Measurements from ENCODE around the gene EPHA4.

EPHA4 gene

GRCh38 chr2:221460136-221460535, 112.0 kb downstream of the EPHA4 start:
- Histone ChIP-seq H2AFZ (ENCODE audit: low read length) (no peak overlapping the region), H3K4me2 (ENCODE audit: low read depth, low read length, poor library complexity, severe bottlenecking) (no peak overlapping the region), H3K4me3 (ENCODE audit: low read length, poor library complexity, severe bottlenecking) (no peak overlapping the region), H3K9me2 (replicated peaks; ENCODE audit: low read depth, low read length) (no peaks in the 10 kb centered on the region), H3K9ac (ENCODE audit: low read depth, low read length, poor library complexity, severe bottlenecking) (no peak overlapping the region), H3K79me2 (ENCODE audit: insufficient read depth, low read length) (no peaks in the 10 kb centered on the region), H3F3A (ENCODE audit: low read depth) (no peaks in the 10 kb centered on the region), H3K4me1 (ENCODE audit: insufficient read depth, low read length, poor library complexity, severe bottlenecking) (peaks cover 61% of the 10 kb centered on the region), H3K36me3 (ENCODE audit: insufficient read depth, low read length) (no peaks in the 10 kb centered on the region), H4K20me1 (ENCODE audit: insufficient read depth, low read length, poor library complexity, severe bottlenecking) (no peaks in the 10 kb centered on the region), H3K9me3 (ENCODE audit: insufficient read depth, low read depth, low read length) (no peaks in the 10 kb centered on the region), H3K27me3 (ENCODE audit: insufficient read depth, low read length, poor library complexity, severe bottlenecking) (no peaks in the 10 kb centered on the region)
- TF ChIP-seq CTCF (conservative IDR thresholded peaks at IDR 0.05; ENCODE audit: low read length) (no peak), EZH2phosphoT487 (IDR thresholded peaks at IDR 0.05; ENCODE audit: borderline replicate concordance) (no peak)

GRCh38 chr2:221458578-221458977, 113.5 kb downstream of the EPHA4 start:
- TF ChIP-seq CTCF (conservative IDR thresholded peaks at IDR 0.05; ENCODE audit: low read length) = no peak; the same call in 1 of the 2 replicates
- TF ChIP-seq EZH2phosphoT487 (IDR thresholded peaks at IDR 0.05; ENCODE audit: borderline replicate concordance) = no peak
- Histone ChIP-seq H3F3A (ENCODE audit: low read depth) (no peaks in the 10 kb centered on the region), H3K4me2 (ENCODE audit: low read depth, low read length, poor library complexity, severe bottlenecking) (no peak overlapping the region), H3K27me3 (ENCODE audit: insufficient read depth, low read length, poor library complexity, severe bottlenecking) (no peaks in the 10 kb centered on the region), H3K4me1 (ENCODE audit: insufficient read depth, low read length, poor library complexity, severe bottlenecking) (peaks cover 46% of the 10 kb centered on the region), H3K36me3 (ENCODE audit: insufficient read depth, low read length) (no peaks in the 10 kb centered on the region), H3K9me3 (ENCODE audit: insufficient read depth, low read depth, low read length) (no peaks in the 10 kb centered on the region), H3K9me2 (replicated peaks; ENCODE audit: low read depth, low read length) (no peaks in the 10 kb centered on the region), H3K4me3 (ENCODE audit: low read length, poor library complexity, severe bottlenecking) (no peak overlapping the region), H3K79me2 (ENCODE audit: insufficient read depth, low read length) (no peaks in the 10 kb centered on the region), H4K20me1 (ENCODE audit: insufficient read depth, low read length, poor library complexity, severe bottlenecking) (no peaks in the 10 kb centered on the region), H3K9ac (ENCODE audit: low read depth, low read length, poor library complexity, severe bottlenecking) (no peak overlapping the region), H2AFZ (ENCODE audit: low read length) (no peak overlapping the region)

GRCh38 chr2:221455214-221455613, 116.9 kb downstream of the EPHA4 start:
- H3K9ac ChIP-seq (ENCODE audit: low read depth, low read length, poor library complexity, severe bottlenecking) = no peak overlapping the region

More at GRCh38 chr2:221455214-221455613, 116.9 kb downstream of the EPHA4 start:
- Histone ChIP-seq H4K20me1 (ENCODE audit: insufficient read depth, low read length, poor library complexity, severe bottlenecking) (no peaks in the 10 kb centered on the region), H3K79me2 (ENCODE audit: insufficient read depth, low read length) (no peaks in the 10 kb centered on the region), H3K4me2 (ENCODE audit: low read depth, low read length, poor library complexity, severe bottlenecking) (no peak overlapping the region), H3K27me3 (ENCODE audit: insufficient read depth, low read length, poor library complexity, severe bottlenecking) (no peaks in the 10 kb centered on the region), H3K4me3 (ENCODE audit: low read length, poor library complexity, severe bottlenecking) (no peak overlapping the region), H3K4me1 (ENCODE audit: insufficient read depth, low read length, poor library complexity, severe bottlenecking) (peaks cover 34% of the 10 kb centered on the region), H3K9me2 (replicated peaks; ENCODE audit: low read depth, low read length) (no peaks in the 10 kb centered on the region), H3K36me3 (ENCODE audit: insufficient read depth, low read length) (no peaks in the 10 kb centered on the region), H3F3A (ENCODE audit: low read depth) (no peaks in the 10 kb centered on the region), H2AFZ (ENCODE audit: low read length) (no peak overlapping the region), H3K9me3 (ENCODE audit: insufficient read depth, low read depth, low read length) (no peaks in the 10 kb centered on the region)
- no peak for TF ChIP-seq CTCF (conservative IDR thresholded peaks at IDR 0.05; ENCODE audit: low read length)
- TF ChIP-seq EZH2phosphoT487 (IDR thresholded peaks at IDR 0.05; ENCODE audit: borderline replicate concordance) = no peak

All from Loucy (cell line).